B cell (primary cell): ENCODE results near the gene CD52. TPM values are rescaled to one million over a fixed set of nuclear protein-coding genes. Genes with fewer than 3 reads are reported as not detected.

ENCODE experiments used
- ATAC-seq: fragments of 200-7000 bp; cut with Tn5 transposase; one replicate; pipeline ENCODE4 v1.10.0; 2021; ENCODE audit warnings: low read depth, mild to moderate bottlenecking, moderate number of reproducible peaks, moderate library complexity
- CTCF ChIA-PET: fragments of 350-600 bp; sonication (Branson Sonifier 250); formaldehyde crosslinking; loops from one replicate; lab custom pipeline; 2021; ENCODE audit warnings: antibody characterized with exemption, inconsistent platforms; lab: Charles Lee
- POLR2A ChIA-PET: fragments of 350-600 bp; sonication (Branson Sonifier 250); formaldehyde crosslinking; loops from one replicate; lab custom pipeline; 2021; ENCODE audit warnings: antibody characterized with exemption; lab: Charles Lee
- DNase-seq: peaks from one replicate; pipeline ENCODE4 v3.0.0; 2013
- H2AFZ ChIP-seq: 2 replicates; pipeline ENCODE4 v1.6.1; 2012; ENCODE audit warnings: mild to moderate bottlenecking, low read depth, low read length; ENCODE audit not compliant: insufficient read depth, poor library complexity, severe bottlenecking
- H3K27ac ChIP-seq, 2 donors: 1 replicate in 1 of 2; 2 replicates in 1 of 2; pipeline ENCODE4 v1.5.1; 2012 to 2013; ENCODE audit warnings: low read length in 2 of 2, mild to moderate bottlenecking in 2 of 2, moderate library complexity in 1 of 2
- H3K27me3 ChIP-seq, 4 experiments: fragments of 200-600 bp in 1 of 4; sonication (generic) in 1 of 4; replicated peaks in 1 of 4; 1 replicate in 2 of 4; 2 replicates in 2 of 4; pipeline versions ENCODE4 v1.6.1 to v1.7.0; 2013 to 2016; ENCODE audit warnings: low read length in 3 of 4, mild to moderate bottlenecking in 2 of 4, mixed read lengths in 1 of 4, moderate library complexity in 1 of 4; ENCODE audit not compliant: insufficient read depth in 4 of 4, control insufficient read depth in 3 of 4; ENCODE audit errors: control extremely low read depth in 1 of 4
- H3K36me3 ChIP-seq, 2 experiments: replicated peaks in 1 of 2; 1 replicate in 1 of 2; 2 replicates in 1 of 2; pipeline versions ENCODE4 v1.6.1 to v1.7.1; 2013; ENCODE audit warnings: low read length in 1 of 2; ENCODE audit not compliant: insufficient read depth in 2 of 2, control insufficient read depth in 1 of 2; ENCODE audit errors: control extremely low read depth in 1 of 2, extremely low read depth in 1 of 2
- H3K4me1 ChIP-seq, 2 donors: fragments of 200-600 bp in 1 of 2; sonication (generic) in 1 of 2; 1 replicate in 1 of 2; 2 replicates in 1 of 2; pipeline versions ENCODE4 v1.5.1 to v1.6.1; 2013 to 2017; ENCODE audit warnings: low read length in 2 of 2; ENCODE audit not compliant: control insufficient read depth in 2 of 2, insufficient read depth in 2 of 2
- H3K4me2 ChIP-seq: replicated peaks from 2 replicates; pipeline ENCODE3; 2012; ENCODE audit warnings: mild to moderate bottlenecking, low read depth, low read length; ENCODE audit not compliant: poor library complexity, severe bottlenecking
- H3K4me3 ChIP-seq, 5 experiments: fragments of 200-600 bp in 1 of 5; sonication (generic) in 1 of 5; 1 replicate in 3 of 5; 2 replicates in 2 of 5; pipeline versions ENCODE4 v1.5.1 to v1.7.0; 2011 to 2016; ENCODE audit warnings: low read length in 4 of 5, mild to moderate bottlenecking in 4 of 5, low read depth in 2 of 5, control low read depth in 1 of 5, moderate library complexity in 1 of 5; ENCODE audit not compliant: insufficient read depth in 1 of 5; ENCODE audit errors: control extremely low read depth in 1 of 5, extremely low read depth in 1 of 5
- H3K79me2 ChIP-seq: fragments of 200-600 bp; sonication (generic); one replicate; pipeline ENCODE4 v1.6.0; 2016; ENCODE audit warnings: low read length; ENCODE audit not compliant: control insufficient read depth, insufficient read depth
- H3K9ac ChIP-seq: fragments of 200-600 bp; sonication (generic); 2 replicates; pipeline ENCODE4 v1.6.1; 2017; ENCODE audit warnings: mild to moderate bottlenecking, low read length, moderate library complexity
- H3K9me3 ChIP-seq, 3 donors: one replicate each; pipeline versions ENCODE4 v1.6.1 to v1.7.1; 2013; ENCODE audit warnings: low read length in 2 of 3; ENCODE audit not compliant: control insufficient read depth in 2 of 3, insufficient read depth in 1 of 3; ENCODE audit errors: control extremely low read depth in 1 of 3
- H4K20me1 ChIP-seq: 2 replicates; pipeline ENCODE4 v1.6.0; 2012; ENCODE audit warnings: mild to moderate bottlenecking, low read length; ENCODE audit not compliant: insufficient read depth, control insufficient read depth, poor library complexity, severe bottlenecking
- H3K27ac Mint-ChIP-seq: one replicate; pipeline ENCODE4 v1.8.0; 2021; ENCODE audit warnings: mixed read lengths
- H3K27me3 Mint-ChIP-seq: one replicate; pipeline ENCODE4 v1.8.0; 2021; ENCODE audit warnings: mixed read lengths
- H3K4me1 Mint-ChIP-seq: one replicate; pipeline ENCODE4 v1.8.0; 2021; ENCODE audit warnings: mixed read lengths
- H3K4me3 Mint-ChIP-seq: one replicate; pipeline ENCODE4 v1.8.0; 2021; ENCODE audit warnings: mixed read lengths
- H3K9me3 Mint-ChIP-seq: one replicate; pipeline ENCODE4 v1.8.0; 2022; ENCODE audit warnings: mixed read lengths; ENCODE audit not compliant: insufficient read depth
- EZH2 ChIP-seq: IDR thresholded peaks from 2 replicates; pipeline ENCODE4 v1.6.1; 2012; ENCODE audit warnings: borderline replicate concordance, low read depth, mild to moderate bottlenecking, moderate library complexity, low read length; ENCODE audit not compliant: insufficient read depth, poor library complexity, severe bottlenecking
- WGBS: methylation state at CpG from one replicate; pipeline ENCODE4 v1.1.5; 2013; ENCODE audit warnings: missing lambda C conversion rate; ENCODE audit not compliant: insufficient coverage; 5-methylcytosine and 5-hydroxymethylcytosine counted together
- intact Hi-C: fragments of 100-400 bp; cut with micrococcal nuclease; formaldehyde crosslinking; loops from one replicate; pipeline ENCODE4 v1.10.0; 2022
- polyA plus RNA-seq: library from polyadenylated mRNA; depleted of rRNA; stranded (reverse); fragments of >200 nt; gene quantifications from 2 replicates; pipeline ENCODE4 v1.2.3, GENCODE V29; 2012
- total RNA-seq, 2 donors: library from RNA; stranded (reverse); fragments of 120-200 nt in 1 of 2; gene quantifications; 1 replicate in 1 of 2; 2 replicates in 1 of 2; pipeline versions ENCODE4 v1.2.3 to v1.2.4, GENCODE V29; 2013 to 2022
- TF ChIP-seq, protein P1 (sequence below): fragments of 200-600 bp; IDR thresholded peaks from one replicate; pipeline ENCODE4 v1.8.0; 2022; ENCODE audit warnings: antibody characterized with exemption, mild to moderate bottlenecking

The CD52 gene
- total and polyA plus RNA-seq, 2 donors (not counting 1 experiment from before 2014, with no cell fraction given), result 1,116 to 1,597 TPM

- POLR2A ChIA-PET, result interaction anchor here (0.6 to 21.9 kb wide), 2 partner anchors 13 to 24 kb away, joined by 3 to 1239 read pairs; partner anchors contain the start of gene CD52
- 92% methylated on average over 11 of the region's 11 CpGs for WGBS
These were observed 23.8 kb upstream of the CD52 start for GRCh38 chr1:26293911-26294463.

More at GRCh38 chr1:26293911-26294463, 23.8 kb upstream of the CD52 start:
- Histone ChIP-seq H3K4me2 (no peak overlapping the region), H3K4me3 (no peak overlapping the region), H3K9me3 (no peaks in the 10 kb centered on the region), H4K20me1 (no peaks in the 10 kb centered on the region), H3K27ac (no peak overlapping the region), H3K9ac (no peak overlapping the region), H3K4me1 (peaks cover 46 to 54% of the 10 kb centered on the region in 2 donors), H2AFZ (no peak overlapping the region), H3K27me3 (no peaks in the 10 kb centered on the region), H3K36me3 (peaks cover 0 to 5% of the 10 kb centered on the region in 2 experiments), H3K79me2 (peaks cover 31% of the 10 kb centered on the region)
- Mint-ChIP-seq H3K9me3 (no peaks in the 10 kb centered on the region), H3K27me3 (no peaks in the 10 kb centered on the region), H3K27ac (peak overlapping the region; percentile 70), H3K4me3 (no peak overlapping the region), H3K4me1 (peaks cover 66% of the 10 kb centered on the region)
- CTCF ChIA-PET, result interaction anchor here (1.3 to 26.4 kb wide), 2 partner anchors 25 to 70 kb away, joined by 3 to 1400 read pairs; partner anchors contain the start of genes CD52 and UBXN11
- intact Hi-C loops, result no loop called here
- ATAC-seq (no peak), DNase-seq (no peak)
- TF ChIP-seq, protein P1, sequence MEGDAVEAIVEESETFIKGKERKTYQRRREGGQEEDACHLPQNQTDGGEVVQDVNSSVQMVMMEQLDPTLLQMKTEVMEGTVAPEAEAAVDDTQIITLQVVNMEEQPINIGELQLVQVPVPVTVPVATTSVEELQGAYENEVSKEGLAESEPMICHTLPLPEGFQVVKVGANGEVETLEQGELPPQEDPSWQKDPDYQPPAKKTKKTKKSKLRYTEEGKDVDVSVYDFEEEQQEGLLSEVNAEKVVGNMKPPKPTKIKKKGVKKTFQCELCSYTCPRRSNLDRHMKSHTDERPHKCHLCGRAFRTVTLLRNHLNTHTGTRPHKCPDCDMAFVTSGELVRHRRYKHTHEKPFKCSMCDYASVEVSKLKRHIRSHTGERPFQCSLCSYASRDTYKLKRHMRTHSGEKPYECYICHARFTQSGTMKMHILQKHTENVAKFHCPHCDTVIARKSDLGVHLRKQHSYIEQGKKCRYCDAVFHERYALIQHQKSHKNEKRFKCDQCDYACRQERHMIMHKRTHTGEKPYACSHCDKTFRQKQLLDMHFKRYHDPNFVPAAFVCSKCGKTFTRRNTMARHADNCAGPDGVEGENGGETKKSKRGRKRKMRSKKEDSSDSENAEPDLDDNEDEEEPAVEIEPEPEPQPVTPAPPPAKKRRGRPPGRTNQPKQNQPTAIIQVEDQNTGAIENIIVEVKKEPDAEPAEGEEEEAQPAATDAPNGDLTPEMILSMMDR, result no peak
- no peak for TF ChIP-seq EZH2
